Mucosa of rectum (tissue), 2 donors: ENCODE data around the gene FPR1.
A peak's percentile ranks its signal among the peaks of the same experiment; 100 is the strongest.

Experiments used
- H3K27ac ChIP-seq, 2 donors: one replicate each; pipeline ENCODE4 v1.7.0; 2013; ENCODE audit warnings: inconsistent platforms in 2 of 2, low read depth in 2 of 2, low read length in 2 of 2
- H3K27me3 ChIP-seq, 2 donors: one replicate each; pipeline ENCODE4 v1.7.0; 2013; ENCODE audit warnings: low read length in 2 of 2; ENCODE audit not compliant: control insufficient read depth in 2 of 2, insufficient read depth in 2 of 2
- H3K36me3 ChIP-seq, 2 donors: one replicate each; pipeline ENCODE4 v1.7.0; 2013; ENCODE audit warnings: low read length in 2 of 2; ENCODE audit not compliant: control insufficient read depth in 2 of 2, insufficient read depth in 2 of 2
- H3K4me1 ChIP-seq, 2 donors: one replicate each; pipeline ENCODE4 v1.7.0; 2013; ENCODE audit warnings: low read length in 2 of 2, mild to moderate bottlenecking in 1 of 2; ENCODE audit not compliant: control insufficient read depth in 2 of 2, insufficient read depth in 2 of 2
- H3K4me3 ChIP-seq, 2 donors: one replicate each; pipeline ENCODE4 v1.7.0; 2013; ENCODE audit warnings: low read length in 2 of 2
- H3K9ac ChIP-seq, 2 donors: one replicate each; pipeline ENCODE4 v1.7.0; 2013; ENCODE audit warnings: low read length in 2 of 2, low read depth in 1 of 2, mild to moderate bottlenecking in 1 of 2
- H3K9me3 ChIP-seq, 2 donors: one replicate each; pipeline ENCODE4 v1.7.0; 2013; ENCODE audit warnings: low read length in 2 of 2; ENCODE audit not compliant: control insufficient read depth in 2 of 2
- donor health status: healthy.
- donor health status: Normal muscosa, but diverticular disease.

The FPR1 gene

GRCh38 chr19:51708811-51709210 is 42.9 kb downstream of the FPR1 start:
- peaks cover 2 to 6% of the 10 kb centered on the region in 2 donors for H3K4me1 ChIP-seq

GRCh38 chr19:51706885-51707284 is 44.8 kb downstream of the FPR1 start:
- no peaks in the 10 kb centered on the region for H3K9me3 ChIP-seq
- H3K36me3 ChIP-seq = peaks cover 5 to 6% of the 10 kb centered on the region in 2 donors
- no peak overlapping the region for H3K9ac ChIP-seq
- H3K4me1 ChIP-seq = peaks cover 10 to 20% of the 10 kb centered on the region in 2 donors
- H3K27me3 ChIP-seq = no peaks in the 10 kb centered on the region
- no peak overlapping the region for H3K4me3 ChIP-seq
- no peak overlapping the region for H3K27ac ChIP-seq

More at GRCh38 chr19:51708811-51709210, 42.9 kb downstream of the FPR1 start:
- Histone ChIP-seq H3K27ac (no peak overlapping the region), H3K4me3 (no peak overlapping the region), H3K9ac (no peak overlapping the region), H3K36me3 (peaks cover 5 to 6% of the 10 kb centered on the region in 2 donors), H3K27me3 (no peaks in the 10 kb centered on the region), H3K9me3 (no peaks in the 10 kb centered on the region)

DNA sequence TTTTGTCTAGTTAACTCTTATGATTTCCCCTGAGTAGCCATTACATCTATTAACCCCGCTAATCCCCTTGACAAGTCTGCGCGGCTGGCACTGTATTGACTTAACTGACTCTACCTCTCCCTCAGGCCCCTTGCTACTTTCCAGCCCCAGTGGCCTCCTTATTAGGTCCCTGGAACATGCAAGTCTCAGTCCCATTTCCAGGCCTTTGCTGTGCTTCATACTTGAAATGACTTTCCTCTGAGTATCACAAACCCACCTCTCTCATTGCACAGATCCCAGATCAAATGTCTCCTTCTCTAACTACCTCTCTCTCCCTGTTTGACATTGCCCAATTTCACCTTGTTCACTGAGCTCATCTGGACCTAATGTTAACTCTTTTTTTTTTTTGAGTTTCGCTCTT is 45.4 kb downstream of the FPR1 start:
- Histone ChIP-seq H3K4me1 (peaks cover 10 to 20% of the 10 kb centered on the region in 2 donors), H3K9me3 (no peaks in the 10 kb centered on the region), H3K9ac (no peak overlapping the region), H3K27ac (no peak overlapping the region), H3K27me3 (no peaks in the 10 kb centered on the region), H3K4me3 (no peak overlapping the region), H3K36me3 (peaks cover 5 to 6% of the 10 kb centered on the region in 2 donors)

DNA sequence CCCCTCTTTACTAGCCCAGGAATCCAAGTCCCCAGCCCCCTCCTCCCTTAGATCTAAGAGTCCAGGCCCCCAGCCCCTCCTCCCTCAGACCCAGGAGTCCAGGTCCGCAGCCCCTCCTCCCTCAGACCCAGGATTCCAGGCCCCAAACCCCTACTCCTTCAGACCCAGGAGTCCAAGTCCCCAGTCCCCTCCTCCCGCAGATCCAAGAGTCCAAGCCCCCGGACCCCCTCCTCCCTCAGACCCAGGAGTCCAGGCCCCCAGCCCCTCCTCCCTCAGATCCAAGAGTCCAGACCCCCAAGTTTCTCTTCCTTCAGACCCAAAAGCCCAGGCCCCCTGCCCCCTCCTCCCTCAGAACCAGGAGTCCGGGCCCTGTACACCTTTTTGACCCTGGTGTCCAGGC is 47.1 kb downstream of the FPR1 start:
- Histone ChIP-seq H3K36me3 (peaks cover 5 to 6% of the 10 kb centered on the region in 2 donors), H3K4me1 (peaks cover 10 to 20% of the 10 kb centered on the region in 2 donors), H3K9ac (peak overlapping the region; percentile 88 to 98), H3K9me3 (no peaks in the 10 kb centered on the region), H3K27ac (peak overlapping the region; percentile 77 to 92), H3K4me3 (peak overlapping the region; percentile 70 to 91), H3K27me3 (no peaks in the 10 kb centered on the region)

DNA sequence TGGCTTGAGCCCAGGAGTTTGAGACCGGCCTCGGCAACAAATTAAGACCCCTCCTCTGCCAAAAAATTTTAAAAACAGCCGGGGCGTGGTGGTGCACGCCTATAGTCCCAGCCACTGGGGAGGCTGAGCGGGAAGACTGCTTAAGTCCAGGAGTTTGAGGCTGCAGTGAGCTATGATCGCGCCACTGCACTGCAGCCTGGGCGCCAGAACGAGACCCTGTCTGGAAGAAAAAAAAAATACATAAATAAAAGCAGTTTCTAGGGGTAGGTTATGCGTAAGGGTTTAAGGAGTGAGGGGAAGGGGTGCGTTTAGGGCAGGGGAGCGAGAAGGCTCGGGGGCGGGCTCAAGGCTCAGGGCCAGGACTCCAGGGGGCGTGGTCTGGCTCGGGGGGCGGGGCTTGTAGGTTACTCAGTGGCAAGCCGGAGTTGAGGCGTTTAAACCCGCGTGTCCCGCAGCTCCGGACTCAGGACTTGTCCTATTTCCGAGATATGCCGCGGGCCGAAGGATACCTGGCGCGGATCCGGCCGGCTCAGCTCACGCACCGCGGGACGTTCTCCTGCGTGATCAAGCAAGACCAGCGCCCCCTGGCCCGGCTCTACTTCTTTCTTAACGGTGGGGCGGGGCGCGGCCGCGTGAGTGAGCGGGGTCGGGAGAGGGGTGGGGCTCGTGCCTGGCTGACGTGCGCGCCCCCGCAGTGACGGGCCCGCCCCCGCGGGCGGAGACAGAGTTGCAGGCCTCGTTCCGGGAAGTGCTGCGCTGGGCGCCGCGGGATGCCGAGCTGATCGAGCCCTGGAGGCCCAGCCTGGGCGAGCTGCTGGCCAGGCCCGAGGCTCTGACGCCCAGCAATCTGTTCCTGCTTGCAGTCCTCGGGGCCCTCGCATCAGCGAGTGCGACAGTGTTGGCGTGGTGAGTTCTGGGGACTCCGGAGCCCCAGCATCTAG is 47.8 kb downstream of the FPR1 start:
- peaks cover 5 to 6% of the 10 kb centered on the region in 2 donors for H3K36me3 ChIP-seq
- peaks cover 10 to 20% of the 10 kb centered on the region in 2 donors for H3K4me1 ChIP-seq
- no peaks in the 10 kb centered on the region for H3K27me3 ChIP-seq
- H3K9me3 ChIP-seq = no peaks in the 10 kb centered on the region
- peak overlapping the region; percentile 88 to 98 for H3K9ac ChIP-seq
- peak overlapping the region; percentile 70 to 91 for H3K4me3 ChIP-seq
- H3K27ac ChIP-seq = peak overlapping the region; percentile 77 to 92

- H3K4me1 ChIP-seq = peaks cover 10 to 20% of the 10 kb centered on the region in 2 donors
- peak overlapping the region; percentile 70 to 91 for H3K4me3 ChIP-seq
- no peaks in the 10 kb centered on the region for H3K9me3 ChIP-seq
- H3K9ac ChIP-seq = peak overlapping the region in 1 of 2 donors; percentile 29
- H3K36me3 ChIP-seq = peaks cover 5 to 6% of the 10 kb centered on the region in 2 donors
- no peaks in the 10 kb centered on the region for H3K27me3 ChIP-seq
- peak overlapping the region; percentile 4 to 92 for H3K27ac ChIP-seq
These were observed 48.7 kb downstream of the FPR1 start for GRCh38 chr19:51702825-51703574.

GRCh38 chr19:51702103-51702824 is 49.4 kb downstream of the FPR1 start:
- Histone ChIP-seq H3K4me1 (peaks cover 10 to 20% of the 10 kb centered on the region in 2 donors), H3K36me3 (peaks cover 5 to 6% of the 10 kb centered on the region in 2 donors), H3K27ac (peak overlapping the region in 1 of 2 donors; percentile 92), H3K9ac (no peak overlapping the region), H3K4me3 (peak overlapping the region; percentile 7 to 91), H3K27me3 (no peaks in the 10 kb centered on the region), H3K9me3 (no peaks in the 10 kb centered on the region)

DNA sequence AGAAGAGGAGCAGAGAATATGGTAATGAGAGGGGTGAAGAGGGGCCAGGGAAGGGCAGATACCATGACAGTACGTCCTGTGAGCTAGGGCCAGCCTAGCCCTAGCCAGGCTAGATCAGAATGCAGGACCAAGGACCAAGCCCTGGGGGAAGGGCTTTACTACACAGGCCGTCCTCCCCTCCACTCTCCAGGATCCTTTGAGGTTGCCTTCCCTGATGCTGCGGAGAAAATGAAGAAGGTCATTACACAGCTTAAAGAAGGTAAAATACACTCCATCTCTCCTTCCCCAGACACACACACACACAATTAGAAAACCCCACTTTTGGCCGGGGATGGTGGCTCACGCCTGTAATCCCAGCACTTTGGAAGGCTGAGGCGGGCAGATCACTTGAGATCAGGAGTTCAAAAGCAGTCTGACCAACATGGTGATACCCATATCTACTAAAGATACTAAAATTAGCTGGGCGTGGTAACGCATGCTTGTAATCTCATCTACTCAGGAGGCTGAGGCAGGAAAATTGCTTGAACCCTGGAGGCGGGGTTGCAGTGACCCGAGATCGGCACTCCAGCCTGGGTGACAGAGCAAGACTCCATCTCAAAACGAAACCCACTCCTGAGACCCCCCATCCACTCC is 50.1 kb downstream of the FPR1 start:
- Histone ChIP-seq H3K36me3 (peaks cover 5 to 6% of the 10 kb centered on the region in 2 donors), H3K4me3 (no peak overlapping the region), H3K9me3 (no peaks in the 10 kb centered on the region), H3K27me3 (no peaks in the 10 kb centered on the region), H3K4me1 (peaks cover 10 to 20% of the 10 kb centered on the region in 2 donors), H3K9ac (no peak overlapping the region), H3K27ac (peak overlapping the region in 1 of 2 donors; percentile 92)

- no peak overlapping the region for H3K9ac ChIP-seq
- peaks cover 2 to 3% of the 10 kb centered on the region in 2 donors for H3K36me3 ChIP-seq
- H3K27me3 ChIP-seq = no peaks in the 10 kb centered on the region
- no peak overlapping the region for H3K27ac ChIP-seq
- H3K4me3 ChIP-seq = no peak overlapping the region
- peaks cover 8 to 14% of the 10 kb centered on the region in 2 donors for H3K4me1 ChIP-seq
- no peaks in the 10 kb centered on the region for H3K9me3 ChIP-seq
These were observed 52.5 kb downstream of the FPR1 start for GRCh38 chr19:51699170-51699569.
